Activated naive CD4-positive, alpha-beta T cell treated with anti-CD3 and anti-CD28 coated beads for 36 hours (primary cell): Measurements from ENCODE around the gene ITGB1. TPM values are rescaled to one million over a fixed set of nuclear protein-coding genes. Genes with fewer than 3 reads are reported as not detected.

Source experiments
- CTCF ChIA-PET: fragments of 350-600 bp; sonication (Branson Sonifier 250); formaldehyde crosslinking; loops from one replicate; lab custom pipeline; 2021; ENCODE audit warnings: antibody characterized with exemption; lab: Charles Lee
- DNase-seq: peaks from one replicate; pipeline ENCODE4 v3.0.0-alpha.2; 2020
- H3K27ac Mint-ChIP-seq: one replicate; pipeline ENCODE4 v1.8.0; 2021; ENCODE audit warnings: mild to moderate bottlenecking, mixed read lengths
- H3K27me3 Mint-ChIP-seq: one replicate; pipeline ENCODE4 v1.8.0; 2021; ENCODE audit warnings: low read depth, mixed read lengths
- H3K36me3 Mint-ChIP-seq: one replicate; pipeline ENCODE4 v1.8.0; 2021; ENCODE audit warnings: low read depth, mixed read lengths
- H3K4me1 Mint-ChIP-seq: one replicate; pipeline ENCODE4 v1.8.0; 2021; ENCODE audit warnings: low read depth, mixed read lengths
- H3K4me3 Mint-ChIP-seq: one replicate; pipeline ENCODE4 v1.8.0; 2021; ENCODE audit warnings: mild to moderate bottlenecking, moderate library complexity, mixed read lengths
- H3K9me3 Mint-ChIP-seq: one replicate; pipeline ENCODE4 v1.8.0; 2021; ENCODE audit warnings: mixed read lengths
- intact Hi-C: fragments of 100-400 bp; cut with micrococcal nuclease; formaldehyde crosslinking; loops from one replicate; pipeline ENCODE4 v1.15.1; 2023
- total RNA-seq, 2 experiments: library from RNA; stranded (reverse); gene quantifications; one replicate each; pipeline ENCODE4 v1.2.3, GENCODE V29; 2021

ITGB1 gene
- total RNA-seq, 2 experiments from 2014 or later = 30.3 to 34.5 TPM

- H3K4me1 Mint-ChIP-seq = peaks cover 67% of the 10 kb centered on the region
- H3K36me3 Mint-ChIP-seq = no peaks in the 10 kb centered on the region
- CTCF ChIA-PET = interaction anchor here (0.6 kb wide), 1 partner anchor 1301 kb away, joined by 3 read pairs; no protein-coding TSS in a partner anchor
- intact Hi-C loops = loop anchor here (10.0 kb wide), 1 partner anchor 507 kb away; the partner anchor contains the start of gene CCDC7
- H3K4me3 Mint-ChIP-seq = no peak overlapping the region
- DNase-seq = no peak
- no peak overlapping the region for H3K27ac Mint-ChIP-seq
- H3K9me3 Mint-ChIP-seq = no peaks in the 10 kb centered on the region
- H3K27me3 Mint-ChIP-seq = no peaks in the 10 kb centered on the region
Measured at GRCh38 chr10:32952094-32952493, 5.9 kb downstream of the ITGB1 start.

GRCh38 chr10:32951111-32951510 lies 6.9 kb downstream of the ITGB1 start:
- H3K27me3 Mint-ChIP-seq = no peaks in the 10 kb centered on the region
- CTCF ChIA-PET = interaction anchor here (0.7 to 1.0 kb wide), 2 partner anchors 58 to 166 kb away, joined by 3 to 6 read pairs; no protein-coding TSS in a partner anchor
- H3K4me3 Mint-ChIP-seq = no peak overlapping the region
- H3K9me3 Mint-ChIP-seq = no peaks in the 10 kb centered on the region
- no peaks in the 10 kb centered on the region for H3K36me3 Mint-ChIP-seq
- intact Hi-C loops = loop anchor here (10.0 kb wide), 1 partner anchor 506 kb away; the partner anchor contains the start of gene CCDC7
- no peak for DNase-seq
- H3K4me1 Mint-ChIP-seq = peaks cover 64% of the 10 kb centered on the region
- H3K27ac Mint-ChIP-seq = no peak overlapping the region

GRCh38 chr10:32950591-32951108 lies 7.4 kb downstream of the ITGB1 start:
- Mint-ChIP-seq H3K9me3 (no peaks in the 10 kb centered on the region), H3K4me3 (no peak overlapping the region), H3K27me3 (no peaks in the 10 kb centered on the region), H3K27ac (no peak overlapping the region), H3K4me1 (peaks cover 61% of the 10 kb centered on the region), H3K36me3 (no peaks in the 10 kb centered on the region)
- CTCF ChIA-PET = interaction anchor here (1.0 kb wide), 1 partner anchor 58 kb away, joined by 6 read pairs; no protein-coding TSS in a partner anchor
- intact Hi-C loops = loop anchor here (10.0 kb wide), 1 partner anchor 506 kb away; the partner anchor contains the start of gene CCDC7
- no peak for DNase-seq

GRCh38 chr10:32949221-32949678 lies 8.8 kb downstream of the ITGB1 start:
- Mint-ChIP-seq H3K4me3 (no peak overlapping the region), H3K9me3 (no peaks in the 10 kb centered on the region), H3K27ac (no peak overlapping the region), H3K36me3 (no peaks in the 10 kb centered on the region), H3K4me1 (peaks cover 53% of the 10 kb centered on the region), H3K27me3 (no peaks in the 10 kb centered on the region)
- no peak for DNase-seq
- intact Hi-C loops = loop anchor here (1.0 kb wide), 1 partner anchor 8 kb away; no protein-coding TSS in a partner anchor
- CTCF ChIA-PET = no interaction called here

- CTCF ChIA-PET = no interaction called here
- intact Hi-C loops = no loop called here
- H3K9me3 Mint-ChIP-seq = no peaks in the 10 kb centered on the region
- no peaks in the 10 kb centered on the region for H3K27me3 Mint-ChIP-seq
- H3K27ac Mint-ChIP-seq = no peak overlapping the region
- no peaks in the 10 kb centered on the region for H3K36me3 Mint-ChIP-seq
- H3K4me1 Mint-ChIP-seq = peaks cover 50% of the 10 kb centered on the region
- H3K4me3 Mint-ChIP-seq = no peak overlapping the region
- DNase-seq = no peak
Measured at GRCh38 chr10:32948451-32948850, 9.6 kb downstream of the ITGB1 start.

GRCh38 chr10:32947586-32947985 lies 10.4 kb downstream of the ITGB1 start:
- peaks cover 44% of the 10 kb centered on the region for H3K4me1 Mint-ChIP-seq
- H3K27me3 Mint-ChIP-seq = no peaks in the 10 kb centered on the region
- no peak for DNase-seq
- no peak overlapping the region for H3K27ac Mint-ChIP-seq
- H3K4me3 Mint-ChIP-seq = no peak overlapping the region
- no peaks in the 10 kb centered on the region for H3K9me3 Mint-ChIP-seq
- CTCF ChIA-PET = interaction anchor here (0.6 kb wide), 2 partner anchors 19 to 49 kb away, joined by 3 read pairs; no protein-coding TSS in a partner anchor
- H3K36me3 Mint-ChIP-seq = no peaks in the 10 kb centered on the region
- intact Hi-C loops = no loop called here

- no peak for DNase-seq
- CTCF ChIA-PET = no interaction called here
- Mint-ChIP-seq H3K27ac (no peak overlapping the region), H3K9me3 (no peaks in the 10 kb centered on the region), H3K27me3 (no peaks in the 10 kb centered on the region), H3K4me1 (peaks cover 36% of the 10 kb centered on the region), H3K4me3 (no peak overlapping the region), H3K36me3 (no peaks in the 10 kb centered on the region)
- intact Hi-C loops = no loop called here
Measured at GRCh38 chr10:32946108-32946507, 11.9 kb downstream of the ITGB1 start.

GRCh38 chr10:32943854-32944661 lies 14.0 kb downstream of the ITGB1 start:
- Mint-ChIP-seq H3K4me3 (no peak overlapping the region), H3K27me3 (no peaks in the 10 kb centered on the region), H3K9me3 (no peaks in the 10 kb centered on the region), H3K27ac (no peak overlapping the region), H3K36me3 (no peaks in the 10 kb centered on the region), H3K4me1 (peaks cover 26% of the 10 kb centered on the region)
- CTCF ChIA-PET = no interaction called here
- DNase-seq = no peak
- intact Hi-C loops = no loop called here

GRCh38 chr10:32943395-32943794 lies 14.6 kb downstream of the ITGB1 start:
- Mint-ChIP-seq H3K36me3 (no peaks in the 10 kb centered on the region), H3K4me1 (peaks cover 25% of the 10 kb centered on the region), H3K4me3 (no peak overlapping the region), H3K27ac (no peak overlapping the region), H3K27me3 (no peaks in the 10 kb centered on the region), H3K9me3 (no peaks in the 10 kb centered on the region)
- intact Hi-C loops = no loop called here
- CTCF ChIA-PET = no interaction called here
- DNase-seq = no peak

- no peaks in the 10 kb centered on the region for H3K9me3 Mint-ChIP-seq
- DNase-seq = no peak
- no peaks in the 10 kb centered on the region for H3K27me3 Mint-ChIP-seq
- peaks cover 20% of the 10 kb centered on the region for H3K4me1 Mint-ChIP-seq
- CTCF ChIA-PET = no interaction called here
- intact Hi-C loops = no loop called here
- no peak overlapping the region for H3K27ac Mint-ChIP-seq
- H3K4me3 Mint-ChIP-seq = no peak overlapping the region
- no peaks in the 10 kb centered on the region for H3K36me3 Mint-ChIP-seq
Measured at GRCh38 chr10:32942081-32942480, 15.9 kb downstream of the ITGB1 start.

GRCh38 chr10:32941357-32941756 lies 16.7 kb downstream of the ITGB1 start:
- peaks cover 20% of the 10 kb centered on the region for H3K4me1 Mint-ChIP-seq
- DNase-seq = no peak
- H3K4me3 Mint-ChIP-seq = no peak overlapping the region
- no peak overlapping the region for H3K27ac Mint-ChIP-seq
- H3K36me3 Mint-ChIP-seq = no peaks in the 10 kb centered on the region
- H3K27me3 Mint-ChIP-seq = no peaks in the 10 kb centered on the region
- intact Hi-C loops = no loop called here
- no peaks in the 10 kb centered on the region for H3K9me3 Mint-ChIP-seq
- CTCF ChIA-PET = interaction anchor here (0.9 kb wide), 1 partner anchor 68 kb away, joined by 8 read pairs; no protein-coding TSS in a partner anchor
